Stimulated activated CD4-positive, alpha-beta T cell treated with anti-CD3 and anti-CD28 coated beads, Interleukin-15, amount 100 ng/mL, for 48 hours (primary cell): ENCODE data around the gene HSPA4.

Source experiments
- DNase-seq, 2 donors: peaks; one replicate each; pipeline ENCODE4 v3.0.0-alpha.2; 2020; ENCODE audit warnings: low read depth in 2 of 2

The HSPA4 gene

DNA sequence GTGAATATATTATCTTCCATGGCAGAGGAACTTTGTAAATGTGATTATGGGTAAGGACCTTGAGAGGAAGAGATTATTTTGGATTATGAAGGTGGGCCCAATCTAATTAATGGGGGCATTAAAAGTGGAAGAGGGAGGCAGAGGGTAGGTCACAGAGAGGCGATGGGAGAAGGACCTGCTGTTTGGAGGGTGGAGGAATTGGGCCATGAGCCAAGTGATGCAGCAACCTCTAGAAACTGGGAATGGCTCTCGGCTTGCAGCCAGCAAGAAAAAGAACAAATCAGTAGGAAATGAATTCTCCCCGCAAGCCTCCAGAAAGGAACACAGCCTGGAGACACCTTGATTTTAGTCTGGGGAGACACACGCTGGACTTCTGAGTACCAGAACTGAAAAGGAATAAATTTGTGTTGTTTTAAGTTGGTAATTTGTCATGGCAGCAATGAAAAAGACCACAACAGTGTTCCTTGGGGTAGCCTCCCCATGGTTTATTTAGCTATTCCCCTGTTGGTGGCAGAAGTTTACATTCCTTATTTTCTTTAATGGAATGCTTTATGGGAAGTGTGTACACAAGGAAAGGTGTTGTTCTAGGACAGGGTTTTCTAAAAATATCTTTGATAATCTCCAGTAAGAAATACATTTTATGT is 103.6 kb downstream of the HSPA4 start:
- no peak for DNase-seq
